ENCODE results near the gene ZNRF2. TPM values are rescaled to one million over a fixed set of nuclear protein-coding genes. Genes with fewer than 3 reads are reported as not detected.

The ZNRF2 gene
- total RNA-seq, 1 experiment from 2014 or later: 34.7 TPM

- DNase-seq (ENCODE audit: low read depth, low spot score): no peak
- in situ Hi-C loops (cut with HindIII; ENCODE audit: low pct_unique_long_range_greater_than_20kb, low sequenced_read_pairs): no loop called here
These were observed 120.8 kb downstream of the ZNRF2 start for GRCh38 chr7:30405179-30405578.

GRCh38 chr7:30406664-30407425 lies 122.4 kb downstream of the ZNRF2 start:
- no peak for DNase-seq (ENCODE audit: low read depth, low spot score)
- in situ Hi-C loops (cut with HindIII; ENCODE audit: low pct_unique_long_range_greater_than_20kb, low sequenced_read_pairs): no loop called here

GRCh38 chr7:30411173-30411572 lies 126.8 kb downstream of the ZNRF2 start:
- in situ Hi-C loops (cut with HindIII; ENCODE audit: low pct_unique_long_range_greater_than_20kb, low sequenced_read_pairs): no loop called here

GRCh38 chr7:30411897-30412296 lies 127.5 kb downstream of the ZNRF2 start:
- in situ Hi-C loops (cut with HindIII; ENCODE audit: low pct_unique_long_range_greater_than_20kb, low sequenced_read_pairs): no loop called here
- DNase-seq (ENCODE audit: low read depth, low spot score): no peak

More at GRCh38 chr7:30411173-30411572, 126.8 kb downstream of the ZNRF2 start:
- no peak for DNase-seq (ENCODE audit: low read depth, low spot score)

- DNase-seq (ENCODE audit: low read depth, low spot score): peak; percentile 98
- in situ Hi-C loops (cut with HindIII; ENCODE audit: low pct_unique_long_range_greater_than_20kb, low sequenced_read_pairs): no loop called here
These were observed 128.5 kb downstream of the ZNRF2 start for GRCh38 chr7:30412782-30413504.

GRCh38 chr7:30413864-30414263 lies 129.5 kb downstream of the ZNRF2 start:
- in situ Hi-C loops (cut with HindIII; ENCODE audit: low pct_unique_long_range_greater_than_20kb, low sequenced_read_pairs): no loop called here
- no peak for DNase-seq (ENCODE audit: low read depth, low spot score)

Small RNA genes lying within 50 kb of the gene (small RNA-seq; reads per million reads assigned to genes)
- gene MIR550A1: 0 reads per million in 2 experiments

Other genes with a start within 250 kb of the ZNRF2 start
- gene MTURN, start 149.6 kb upstream of the ZNRF2 start, total RNA-seq (2014; rRNA removed; shearing (Covaris generic)): 99.2 and 112 TPM in 2 replicates
- gene NOD1, start 194.2 kb downstream of the ZNRF2 start, total RNA-seq (2014; rRNA removed; shearing (Covaris generic)): 6.9 and 8.6 TPM in 2 replicates
- gene GGCT, start 220.2 kb downstream of the ZNRF2 start, total RNA-seq (2014; rRNA removed; shearing (Covaris generic)): 131 and 143 TPM in 2 replicates

All from SK-MEL-5 (cell line).